NK-92 treated with Interleukin-12 subunit alpha and Interleukin-12 subunit beta, amount 100 ng/mL, for 24 hours (cell line): ENCODE results near the gene EREG.

Experiments
- DNase-seq: peaks from one replicate; lab custom pipeline; 2025; lab: John Stamatoyannopoulos, UW

The EREG gene

DNA sequence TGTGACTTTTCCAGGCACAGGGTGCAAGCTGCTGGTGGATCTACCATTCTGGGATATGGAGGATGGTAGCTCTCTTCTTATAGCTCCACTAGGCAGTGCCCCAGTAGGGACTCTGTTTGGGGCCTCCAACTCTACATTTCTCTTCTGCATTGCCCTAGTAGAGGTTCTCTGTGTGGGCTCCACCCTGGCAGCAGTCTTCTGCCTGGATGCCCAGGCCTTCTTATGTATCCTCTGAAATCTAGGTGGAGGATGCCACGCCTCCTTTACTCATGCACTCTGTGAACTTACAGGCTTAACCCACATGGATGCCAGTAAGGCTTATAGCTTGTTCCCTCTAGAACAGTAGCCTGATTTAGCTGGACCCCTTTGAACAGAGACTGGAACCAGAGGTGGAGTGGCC is 20.9 kb upstream of the EREG start:
- no peak for DNase-seq

DNA sequence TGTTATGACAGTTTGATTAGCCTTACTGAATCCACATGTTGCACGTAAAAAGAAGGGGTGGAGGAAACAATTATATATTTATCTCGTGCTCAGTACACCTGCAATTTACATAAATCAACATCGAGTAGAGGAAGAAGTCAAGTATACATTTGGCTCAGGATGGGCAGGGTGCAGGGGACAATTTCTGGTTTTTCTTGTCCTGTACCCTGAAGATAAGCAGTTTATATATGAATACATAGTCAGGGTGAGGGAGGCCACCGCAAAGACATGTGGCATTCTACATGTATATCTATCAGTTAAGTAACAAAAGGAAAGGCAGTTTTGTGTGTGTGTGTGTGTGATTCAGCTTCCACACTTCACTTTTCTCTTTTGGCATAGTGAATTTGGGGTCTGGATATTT is 11.1 kb upstream of the EREG start:
- DNase-seq, result no peak

DNA sequence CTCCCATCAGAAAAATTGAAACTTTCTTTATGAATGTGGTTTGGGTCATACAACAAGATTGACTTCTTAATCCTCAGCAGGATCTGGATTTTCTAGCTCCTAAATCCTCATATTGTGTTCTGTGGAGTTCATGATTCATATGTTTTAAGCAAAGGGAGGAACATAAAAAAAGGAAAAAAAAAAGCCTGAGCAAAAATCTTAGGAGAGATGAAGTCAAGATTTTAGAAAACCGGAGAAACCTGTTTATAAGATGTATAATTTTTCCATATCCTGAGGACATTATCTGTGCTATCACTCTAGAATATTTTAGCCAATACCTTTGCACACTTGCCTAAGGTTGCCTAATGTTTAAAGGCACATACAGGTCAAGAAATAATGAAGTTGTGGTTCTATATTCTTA is 7.0 kb upstream of the EREG start:
- no peak for DNase-seq

DNA sequence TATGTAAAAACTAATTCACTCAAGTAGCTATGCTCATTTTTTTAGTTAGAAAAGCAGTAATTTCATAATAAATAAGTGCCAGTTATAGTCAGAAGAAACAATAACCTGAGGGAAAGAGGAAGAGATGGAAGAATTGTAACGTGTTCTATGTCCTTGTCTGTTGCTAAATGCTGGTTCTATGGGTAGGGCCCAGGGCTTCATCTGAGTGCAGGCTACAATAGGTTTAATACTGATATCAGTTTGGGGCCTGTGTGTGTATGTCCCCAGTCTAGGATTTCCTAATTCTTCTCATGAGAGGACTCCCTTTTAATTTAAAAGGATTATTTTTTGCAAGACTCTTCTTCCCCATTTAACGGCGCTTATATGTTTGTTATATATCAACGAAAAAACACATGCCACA is 3.3 kb upstream of the EREG start:
- DNase-seq, result no peak

DNA sequence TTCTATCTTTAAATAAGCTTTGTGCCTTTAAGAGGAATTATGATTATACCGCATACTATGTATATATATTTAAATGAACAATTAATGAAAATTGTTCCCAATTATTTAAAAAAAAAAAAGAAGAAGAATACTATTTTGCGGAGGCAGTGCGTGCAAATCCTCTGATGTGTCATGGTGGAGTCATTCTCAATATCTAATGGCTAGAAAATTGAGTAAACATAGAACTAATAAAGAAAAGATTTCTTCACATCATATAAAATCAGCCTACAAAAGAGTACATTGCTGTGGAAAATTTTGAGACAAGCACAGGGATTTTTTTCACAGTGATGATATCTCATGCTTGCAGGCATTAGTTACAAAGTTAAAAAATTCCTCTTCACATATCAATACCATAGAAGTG is 2.6 kb upstream of the EREG start:
- no peak for DNase-seq

DNA sequence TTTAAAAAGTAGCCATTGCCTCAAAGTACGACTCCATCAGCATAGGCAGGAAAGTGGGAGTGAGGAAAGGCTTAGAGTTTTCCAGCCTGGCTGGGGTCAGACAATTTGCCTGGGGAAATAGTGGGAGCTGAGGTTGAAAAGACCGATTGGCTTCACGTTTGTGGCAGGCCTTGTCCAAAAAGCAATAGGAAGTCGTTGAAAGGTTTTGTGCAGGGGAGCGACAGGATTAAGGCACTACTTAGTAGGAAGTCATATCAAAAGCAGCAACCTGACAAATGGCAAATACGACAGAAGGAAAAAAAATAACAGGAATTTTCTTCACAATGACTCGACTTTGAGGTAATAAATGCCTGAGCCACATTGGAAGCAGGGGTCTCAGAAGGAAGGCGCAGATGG is 691 bp upstream of the EREG start:
- no peak for DNase-seq

DNA sequence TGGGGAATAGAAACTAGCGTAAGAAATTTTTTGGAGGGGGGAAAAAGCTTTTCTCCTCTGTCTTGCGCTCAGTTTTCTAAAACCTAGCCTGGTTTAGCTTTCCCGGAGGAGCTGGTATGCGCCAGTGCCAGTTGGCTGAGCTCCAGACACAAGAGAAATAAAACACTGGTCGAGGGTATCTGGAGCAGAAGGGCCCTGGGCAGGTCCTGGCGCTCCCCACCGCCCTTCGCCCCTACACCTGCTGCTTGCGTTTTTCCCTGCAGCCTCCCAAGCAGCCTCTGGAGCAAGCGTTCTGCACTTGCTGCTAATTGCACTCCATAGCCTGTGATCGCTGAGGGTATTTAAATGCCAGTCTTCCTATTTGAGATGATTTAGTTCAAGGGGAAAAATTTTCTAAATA is 816 bp downstream of the EREG start:
- no peak for DNase-seq

DNA sequence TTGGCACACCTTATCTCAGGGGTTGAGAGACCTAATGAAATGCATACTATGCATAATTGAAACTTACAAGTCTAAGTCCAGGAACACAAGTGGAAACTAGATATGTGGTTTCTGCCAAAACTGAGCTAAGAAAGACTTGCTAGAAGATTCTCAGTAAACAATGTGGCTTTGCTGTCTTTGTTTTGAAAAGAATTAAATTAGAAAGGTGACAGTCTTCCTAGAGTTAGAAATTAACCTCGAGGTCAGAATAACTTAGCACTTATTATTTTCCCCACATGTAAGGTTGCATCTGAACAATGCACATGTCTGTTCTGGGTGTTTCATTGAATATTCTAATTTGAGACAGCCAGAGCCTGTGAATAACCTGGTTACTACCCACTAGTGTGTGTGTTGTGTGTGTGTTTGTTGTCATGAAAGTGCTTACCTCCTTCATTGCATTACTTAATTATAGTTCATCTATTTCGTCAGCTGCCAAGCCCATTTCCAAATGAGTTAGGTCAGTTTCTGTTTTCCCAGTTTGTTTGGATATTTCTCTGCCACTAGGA is 1.5 kb downstream of the EREG start:
- DNase-seq, result no peak

DNA sequence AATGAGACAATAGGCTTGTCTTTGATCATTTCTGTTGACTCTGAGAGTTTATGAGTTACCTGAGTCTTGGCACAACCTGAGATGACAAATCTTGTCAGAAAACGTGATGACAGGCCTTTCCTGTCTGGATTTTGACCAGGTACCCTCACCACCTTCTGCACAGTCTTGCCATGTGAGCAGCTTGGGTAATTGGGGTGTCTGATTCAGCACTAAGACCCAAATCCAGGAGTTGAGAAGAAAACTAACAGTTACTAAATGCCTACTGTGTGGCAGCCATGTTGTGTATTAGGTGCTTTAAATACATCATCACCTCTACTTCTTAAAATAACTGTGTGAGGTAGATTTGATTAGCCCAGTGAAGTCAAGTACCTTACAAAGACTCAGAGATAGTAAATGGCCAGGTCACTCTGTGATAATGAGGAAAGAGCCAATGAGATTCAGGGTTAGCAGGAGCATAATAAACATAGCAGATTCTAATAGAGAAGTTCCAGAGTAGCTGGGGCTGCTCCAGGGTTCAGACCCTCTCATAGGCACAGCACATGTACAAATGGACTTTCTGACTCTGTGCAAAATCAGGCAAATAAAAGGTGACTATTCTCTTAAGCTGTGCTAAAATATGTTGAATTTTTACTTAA is 2.8 kb downstream of the EREG start:
- DNase-seq, result no peak

DNA sequence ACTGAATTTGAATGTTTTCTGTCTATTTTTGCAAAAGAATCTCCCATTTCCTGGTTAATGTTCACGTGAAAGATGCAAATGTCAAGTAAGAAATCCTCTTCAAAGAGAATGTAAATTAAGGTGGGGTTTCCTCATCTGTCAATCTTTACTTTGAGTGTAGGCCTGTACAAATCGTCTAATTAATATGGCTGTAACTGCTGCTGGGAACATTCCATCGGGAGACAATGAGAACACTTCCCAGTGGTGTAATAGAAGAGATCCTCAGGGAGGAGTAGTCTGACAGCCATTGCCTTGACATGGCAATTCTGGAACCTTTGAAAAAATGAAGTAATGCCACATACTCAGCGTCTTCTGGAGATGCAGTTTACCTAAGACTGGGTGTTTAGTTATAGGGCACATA is 3.7 kb downstream of the EREG start:
- DNase-seq, result no peak

DNA sequence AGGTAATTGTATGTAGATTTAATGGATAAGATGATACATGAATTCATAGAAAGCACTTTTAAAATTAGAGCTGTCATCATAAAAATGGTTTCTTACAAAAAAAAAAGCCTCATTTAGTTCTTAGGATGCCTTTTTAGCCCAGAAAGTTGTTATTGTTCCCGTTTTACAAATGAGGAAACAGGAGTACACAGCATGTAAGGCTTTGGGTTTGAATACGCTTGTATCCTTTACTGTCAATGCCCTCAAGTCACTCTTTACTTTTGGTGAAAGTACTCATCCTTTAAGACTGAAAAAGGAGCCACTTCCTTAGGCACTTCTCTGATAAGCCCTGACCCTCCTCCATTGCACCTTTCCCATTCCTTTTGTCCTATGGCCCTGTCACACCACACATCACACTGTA is 4.9 kb downstream of the EREG start:
- DNase-seq, result no peak

DNA sequence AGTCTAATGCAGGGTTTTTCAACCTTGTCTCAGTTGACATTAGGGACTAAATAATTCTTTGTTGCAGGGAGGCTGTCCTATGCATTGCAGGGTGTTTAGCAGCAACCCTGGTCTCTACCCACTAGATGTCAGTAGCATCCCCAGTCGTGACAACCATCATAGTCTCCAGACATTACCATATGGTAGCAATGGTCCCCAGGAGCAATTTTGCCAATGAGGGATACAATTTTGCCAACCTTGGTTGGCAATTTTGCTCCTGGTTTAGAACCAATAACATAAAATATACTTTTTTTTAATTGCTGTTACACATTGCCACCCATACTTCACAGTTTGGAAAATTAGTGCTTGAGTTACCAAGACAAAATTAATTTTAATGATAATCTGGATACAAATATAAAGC is 6.0 kb downstream of the EREG start:
- no peak for DNase-seq

DNA sequence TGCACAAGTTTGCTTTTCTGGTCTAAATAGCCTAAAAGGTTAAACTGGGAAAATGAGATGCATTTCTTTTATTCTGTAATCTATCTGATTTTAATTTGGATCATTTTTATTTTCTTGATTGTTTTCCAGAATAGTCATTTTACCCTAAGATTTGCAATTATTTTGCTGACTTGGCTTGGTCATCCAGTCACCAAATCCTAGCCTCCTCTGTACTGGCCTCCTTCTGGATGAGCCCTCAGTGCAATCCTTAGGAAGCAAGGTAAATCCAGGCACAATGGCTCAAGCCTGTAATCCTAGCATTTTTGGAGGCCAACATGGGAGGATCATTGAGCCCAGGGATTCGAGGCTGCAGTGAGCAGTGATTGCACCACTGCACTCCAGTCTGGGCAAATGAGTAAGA is 9.2 kb downstream of the EREG start:
- DNase-seq, result no peak

DNA sequence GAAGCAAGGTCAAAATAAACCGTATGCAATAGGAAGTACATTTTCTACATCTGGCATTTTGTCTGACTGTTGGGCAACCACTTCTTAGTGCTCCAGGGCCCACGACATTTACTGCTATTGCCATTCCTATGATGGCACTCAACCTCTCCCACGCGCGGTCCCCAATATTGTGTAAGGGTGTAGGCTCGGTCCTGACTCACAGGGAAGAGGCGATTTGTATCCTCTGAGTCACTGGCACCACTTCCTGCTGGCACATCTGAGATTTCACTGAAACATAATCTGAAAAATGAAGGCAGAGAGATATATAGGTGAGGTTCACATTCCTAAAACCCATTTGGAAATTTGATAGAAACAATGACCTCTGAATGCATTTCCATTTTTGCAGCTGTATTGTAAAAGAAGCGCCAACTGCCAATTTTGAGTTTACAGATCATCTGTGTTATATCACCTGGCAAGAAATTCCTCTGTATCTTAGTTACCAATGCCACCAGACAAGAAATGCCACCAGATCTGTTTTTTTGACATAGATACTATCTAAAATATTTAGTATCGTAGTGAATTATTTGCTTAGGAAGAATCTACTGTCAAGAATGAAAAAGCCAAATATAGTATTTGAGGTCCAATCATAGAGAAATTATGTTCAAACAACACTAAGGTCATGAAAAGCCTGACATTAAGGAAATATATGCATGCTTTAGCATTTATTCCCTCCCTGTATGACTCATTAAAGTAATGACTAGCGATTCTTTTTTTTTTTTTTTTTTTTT is 9.8 kb downstream of the EREG start:
- DNase-seq, result no peak

DNA sequence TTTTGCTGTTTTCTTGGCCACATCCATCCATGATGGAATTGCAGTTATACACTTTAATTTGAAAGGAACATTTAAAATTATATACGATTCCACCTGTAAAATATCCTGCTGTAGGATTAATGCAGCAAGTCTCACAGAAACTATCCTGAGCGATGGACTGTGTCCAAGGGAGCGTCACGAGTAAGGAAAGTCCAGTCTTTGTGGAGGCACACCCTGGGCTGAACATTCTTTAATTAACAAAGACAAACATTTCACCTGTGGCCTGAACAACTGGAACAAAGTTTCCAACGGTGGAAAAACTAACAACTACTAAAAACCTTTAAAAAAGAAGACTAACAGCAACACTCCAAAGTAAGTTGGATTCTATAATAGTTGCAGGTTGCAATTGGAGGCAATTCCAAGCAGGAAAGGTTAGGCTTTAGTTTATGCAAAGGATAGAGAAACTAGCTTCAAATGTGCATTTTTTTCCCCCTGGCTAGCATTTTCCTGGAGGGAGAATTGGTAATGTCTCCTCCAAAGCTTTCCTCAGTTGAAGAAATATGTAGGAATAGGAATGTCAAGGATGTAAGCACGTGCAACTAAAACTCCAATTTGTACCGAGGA is 11.0 kb downstream of the EREG start:
- DNase-seq, result no peak

DNA sequence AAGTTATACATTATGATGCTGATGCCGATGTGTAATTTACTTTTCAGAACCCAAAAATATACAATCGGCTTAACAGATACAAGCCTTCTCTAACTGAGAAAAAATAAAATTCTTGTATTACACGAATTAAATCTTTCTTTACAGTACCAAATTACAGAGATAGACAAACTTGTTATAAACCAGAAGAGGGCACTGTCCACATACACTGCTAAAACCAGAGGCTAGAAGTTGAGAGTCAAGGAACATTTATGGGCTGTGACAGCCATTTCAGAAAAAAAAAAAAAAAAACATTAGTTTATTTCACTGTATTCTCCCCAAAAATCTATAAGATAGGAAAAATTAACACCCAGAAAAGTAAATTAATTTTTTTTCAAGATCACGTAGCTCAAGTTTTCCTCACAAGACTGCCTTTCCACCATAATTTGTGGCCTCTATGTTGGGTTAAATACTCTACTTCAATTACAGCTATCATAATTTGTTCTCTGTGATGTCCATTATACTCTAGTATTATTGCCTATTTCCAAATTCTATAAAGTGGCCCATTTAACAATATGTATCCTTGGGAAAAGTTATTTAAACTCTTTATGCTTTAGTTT is 12.0 kb downstream of the EREG start:
- no peak for DNase-seq

DNA sequence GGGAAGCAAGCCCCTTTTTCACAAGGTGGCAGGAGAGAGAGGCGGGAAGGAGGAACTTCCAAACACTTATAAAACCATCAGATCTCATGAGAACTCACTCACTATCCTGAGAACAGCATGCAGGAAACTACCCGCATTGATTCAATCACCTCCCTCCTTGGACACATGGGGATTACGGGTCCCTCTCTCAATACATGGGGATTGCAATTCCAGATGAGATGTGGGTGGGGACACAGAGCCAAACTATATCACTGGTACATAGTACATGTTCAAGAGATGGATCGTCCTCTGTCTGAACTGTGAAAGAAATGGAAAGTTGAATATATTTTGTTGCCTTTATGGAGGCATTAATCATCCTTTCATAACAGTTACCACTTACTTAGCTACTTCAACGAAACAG is 12.8 kb downstream of the EREG start:
- DNase-seq, result no peak

DNA sequence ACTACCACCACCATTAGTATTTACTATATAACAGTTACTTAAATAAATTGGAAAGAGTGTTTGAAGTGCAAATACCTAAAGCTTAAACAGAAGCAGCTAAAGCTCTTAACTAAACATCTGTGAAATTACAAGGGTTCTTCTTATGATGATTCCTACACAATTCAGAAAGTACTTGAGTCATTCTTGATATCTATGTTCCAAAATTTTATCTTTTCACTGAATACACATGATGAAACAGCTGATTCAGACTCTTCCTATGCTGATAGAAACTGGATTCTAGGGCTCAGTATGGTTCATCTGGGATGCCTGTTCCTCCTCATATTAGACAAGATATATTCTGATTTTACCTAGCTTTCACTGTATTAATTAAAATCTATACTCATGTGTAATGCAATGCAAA is 13.6 kb downstream of the EREG start:
- DNase-seq, result no peak

DNA sequence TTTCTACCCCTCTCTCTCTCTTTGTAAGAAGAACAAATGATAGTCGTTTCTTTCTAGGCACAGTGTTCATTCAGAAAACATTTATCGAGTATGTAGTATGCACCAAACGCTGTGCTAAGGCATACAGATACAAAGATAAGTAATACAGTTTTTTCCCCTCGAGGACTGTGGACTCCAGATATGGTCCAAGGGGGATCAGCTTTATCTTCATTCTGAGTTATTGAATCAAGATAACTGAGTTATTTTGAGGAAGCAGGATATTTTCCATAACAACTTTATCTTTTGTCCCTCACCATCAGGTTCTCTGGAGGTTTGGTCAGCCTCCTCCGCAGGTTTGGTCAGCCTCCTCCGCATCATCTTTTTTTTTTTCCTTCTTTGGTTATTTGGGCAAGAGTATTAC is 15.0 kb downstream of the EREG start:
- DNase-seq, result no peak

DNA sequence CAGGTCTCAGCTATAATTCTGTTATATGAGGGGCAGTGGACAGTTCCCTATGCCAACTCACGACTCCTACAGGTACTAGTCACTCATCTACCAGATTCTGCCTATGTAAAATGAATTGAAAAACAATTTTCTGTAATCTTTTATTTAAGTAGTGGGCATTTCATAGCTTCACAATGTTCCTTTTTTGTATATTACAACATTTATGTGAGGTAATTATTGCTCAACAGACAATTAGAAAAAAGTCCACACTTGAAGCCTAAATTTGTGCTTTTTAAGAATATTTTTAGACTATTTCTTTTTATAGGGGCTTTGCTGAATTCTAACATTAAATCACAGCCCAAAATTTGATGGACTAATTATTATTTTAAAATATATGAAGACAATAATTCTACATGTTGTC is 20.4 kb downstream of the EREG start:
- no peak for DNase-seq

DNA sequence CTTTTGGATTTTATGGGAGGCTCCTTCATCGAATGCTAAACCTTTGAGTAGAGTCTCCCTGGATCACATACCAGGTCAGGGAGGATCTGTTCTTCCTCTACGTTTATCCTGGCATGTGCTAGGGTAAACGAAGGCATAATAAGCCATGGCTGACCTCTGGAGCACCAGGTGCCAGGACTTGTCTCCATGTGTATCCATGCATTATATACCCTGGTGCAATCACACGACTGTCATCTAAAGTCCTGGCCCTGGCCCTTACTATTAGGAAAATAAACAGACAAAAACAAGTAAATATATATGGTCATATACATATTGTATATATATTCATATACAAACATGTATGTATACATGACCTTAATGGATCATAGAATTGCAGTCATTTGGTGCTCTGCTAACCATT is 21.2 kb downstream of the EREG start:
- DNase-seq, result no peak

DNA sequence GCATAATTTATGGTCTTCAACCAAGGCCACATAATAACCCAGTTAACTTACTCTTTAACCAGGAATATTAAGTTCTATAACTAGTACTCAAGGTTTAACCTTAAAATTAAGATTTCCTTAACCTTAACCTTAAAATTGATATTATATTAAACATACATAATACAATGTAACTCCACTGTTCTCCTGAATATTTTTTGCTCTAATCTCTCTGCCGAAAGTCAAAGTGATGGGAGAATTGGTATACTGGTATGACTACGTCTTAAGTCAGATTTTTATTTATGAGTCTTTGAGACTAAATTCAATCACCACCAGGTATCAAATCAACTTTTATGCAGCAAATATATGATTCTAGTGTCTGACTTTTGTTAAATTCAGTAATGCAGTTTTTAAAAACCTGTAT is 22.8 kb downstream of the EREG start:
- DNase-seq, result no peak

DNA sequence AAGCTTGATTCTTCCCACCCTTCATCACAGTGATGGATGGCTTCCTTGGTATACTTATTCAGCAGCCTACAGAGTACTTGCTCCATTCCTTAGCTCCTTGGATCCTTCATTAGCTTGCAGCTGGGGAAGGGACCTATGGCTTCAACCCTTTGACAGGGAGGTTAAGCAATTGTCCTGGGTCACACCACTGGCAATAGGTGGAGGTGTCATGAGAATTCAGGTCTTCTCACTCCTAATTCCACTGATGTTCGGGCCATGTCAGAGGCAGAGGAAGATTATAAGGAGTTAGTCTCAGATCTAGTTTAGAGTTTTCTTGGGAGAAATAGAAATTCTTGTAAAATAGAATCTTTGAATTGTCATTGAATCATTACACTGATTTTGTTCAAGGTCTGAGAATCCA is 24.5 kb downstream of the EREG start:
- DNase-seq, result no peak
